ENCODE results near the gene RBM20. TPM values are rescaled to one million over a fixed set of nuclear protein-coding genes. Genes with fewer than 3 reads are reported as not detected.

RBM20 gene
- total RNA-seq, 1 donor, result 0.09 TPM

GRCh38 chr10:110820321-110820814 lies 176.2 kb downstream of the RBM20 start:
- TF ChIP-seq CTCF (IDR thresholded peaks at IDR 0.05; ENCODE audit: insufficient read depth, low read length), result no peak
- H3K4me3 ChIP-seq (ENCODE audit: low read depth, low read length), result no peak overlapping the region
- DNase-seq (ENCODE audit: low read depth), result peak; percentile 59

GRCh38 chr10:110821508-110821907 lies 177.4 kb downstream of the RBM20 start:
- peak; percentile 26 for DNase-seq (ENCODE audit: low read depth)
- no peak overlapping the region for H3K4me3 ChIP-seq (ENCODE audit: low read depth, low read length)
- TF ChIP-seq CTCF (IDR thresholded peaks at IDR 0.05; ENCODE audit: insufficient read depth, low read length), result no peak

- DNase-seq (ENCODE audit: low read depth), result no peak
- no peak for TF ChIP-seq CTCF (IDR thresholded peaks at IDR 0.05; ENCODE audit: insufficient read depth, low read length)
- no peak overlapping the region for H3K4me3 ChIP-seq (ENCODE audit: low read depth, low read length)
Measured at GRCh38 chr10:110822035-110822711, 178.0 kb downstream of the RBM20 start.

- no peak for TF ChIP-seq CTCF (IDR thresholded peaks at IDR 0.05; ENCODE audit: insufficient read depth, low read length)
- H3K4me3 ChIP-seq (ENCODE audit: low read depth, low read length), result no peak overlapping the region
- DNase-seq (ENCODE audit: low read depth), result no peak
Measured at GRCh38 chr10:110822712-110823311, 178.7 kb downstream of the RBM20 start.

- TF ChIP-seq CTCF (IDR thresholded peaks at IDR 0.05; ENCODE audit: insufficient read depth, low read length), result no peak
- no peak for DNase-seq (ENCODE audit: low read depth)
- no peak overlapping the region for H3K4me3 ChIP-seq (ENCODE audit: low read depth, low read length)
Measured at GRCh38 chr10:110824152-110824441, 180.0 kb downstream of the RBM20 start.

- no peak overlapping the region for H3K4me3 ChIP-seq (ENCODE audit: low read depth, low read length)
- TF ChIP-seq CTCF (IDR thresholded peaks at IDR 0.05; ENCODE audit: insufficient read depth, low read length), result no peak
- no peak for DNase-seq (ENCODE audit: low read depth)
Measured at GRCh38 chr10:110824660-110825059, 180.5 kb downstream of the RBM20 start.
